ENCODE results near the gene LTF. TPM values are rescaled to one million over a fixed set of nuclear protein-coding genes. Genes with fewer than 3 reads are reported as not detected.

The LTF gene
- 0.39 TPM for polyA plus RNA-seq (2013, experiment 1 of 2)
- 0.36 TPM for polyA plus RNA-seq (2013, experiment 2 of 2)

GRCh38 chr3:46464326-46465195, at the start of gene LTF:
Gene LTF (minus strand): TSS chr3:46464905. CDS start chr3:46464867, 38 bp downstream.
- H3K23ac ChIP-seq (ENCODE audit: low read length), result no peak within 1 kb of the TSS
- no peak within 1 kb of the TSS for H2AK5ac ChIP-seq (ENCODE audit: low read length)
- no peak within 1 kb of the TSS for H2BK5ac ChIP-seq (ENCODE audit: low read length)
- no peak within 1 kb of the TSS for H3K4me3 ChIP-seq (ENCODE audit: low read length)
- WGBS (ENCODE audit: extremely low coverage, insufficient coverage, low lambda C conversion rate), result no CpG with 5 or more reads among the region's 44 CpGs
- H4K5ac ChIP-seq (ENCODE audit: low read length), result no peak within 1 kb of the TSS
- no peak within 1 kb of the TSS for H3K56ac ChIP-seq (ENCODE audit: low read length)
- no peak within 1 kb of the TSS for H3K18ac ChIP-seq (ENCODE audit: low read length)
- no peak within 1 kb of the TSS for H2BK15ac ChIP-seq (replicated peaks; ENCODE audit: low read depth)
- H3K4me2 ChIP-seq (ENCODE audit: low read length), result peak within 1 kb of the TSS; percentile 32
- no peak within 1 kb of the TSS for H3K27ac ChIP-seq (ENCODE audit: low read depth, low read length)
- H3K4ac ChIP-seq (ENCODE audit: low read depth, low read length), result no peak within 1 kb of the TSS
- no peaks in the 10 kb centered on the region for H3K79me2 ChIP-seq (ENCODE audit: control insufficient read depth, insufficient read depth, low read length)
- H3K27me3 ChIP-seq (ENCODE audit: insufficient read depth, low read length, poor library complexity), result no peaks in the 10 kb centered on the region
- H4K8ac ChIP-seq (ENCODE audit: low read depth, low read length), result no peak within 1 kb of the TSS
- no peaks in the 10 kb centered on the region for H3K36me3 ChIP-seq (ENCODE audit: control insufficient read depth, insufficient read depth, low read length)
- no peak within 1 kb of the TSS for H3K9ac ChIP-seq (ENCODE audit: low read length)
- no peak within 1 kb of the TSS for H2BK120ac ChIP-seq (ENCODE audit: low read depth, low read length)
- H3K79me1 ChIP-seq (ENCODE audit: low read length), result no peaks in the 10 kb centered on the region
- no peak for DNase-seq
- H3K4me1 ChIP-seq (ENCODE audit: control insufficient read depth, low read depth, low read length), result no peaks in the 10 kb centered on the region

- no peak overlapping the region for H3K27ac ChIP-seq (ENCODE audit: low read depth, low read length)
- H3K27me3 ChIP-seq (ENCODE audit: insufficient read depth, low read length, poor library complexity), result no peaks in the 10 kb centered on the region
- H2BK5ac ChIP-seq (ENCODE audit: low read length), result no peak overlapping the region
- H3K4me3 ChIP-seq (ENCODE audit: low read length), result no peak overlapping the region
- H3K9ac ChIP-seq (ENCODE audit: low read length), result no peak overlapping the region
- no peak overlapping the region for H3K56ac ChIP-seq (ENCODE audit: low read length)
- H2AK5ac ChIP-seq (ENCODE audit: low read length), result no peak overlapping the region
- no peaks in the 10 kb centered on the region for H3K36me3 ChIP-seq (ENCODE audit: control insufficient read depth, insufficient read depth, low read length)
- WGBS (ENCODE audit: extremely low coverage, insufficient coverage, low lambda C conversion rate), result no CpG with 5 or more reads among the region's 2 CpGs
- no peak overlapping the region for H3K18ac ChIP-seq (ENCODE audit: low read length)
- H3K79me2 ChIP-seq (ENCODE audit: control insufficient read depth, insufficient read depth, low read length), result no peaks in the 10 kb centered on the region
- no peak overlapping the region for H4K8ac ChIP-seq (ENCODE audit: low read depth, low read length)
- H4K5ac ChIP-seq (ENCODE audit: low read length), result no peak overlapping the region
- no peak overlapping the region for H3K4ac ChIP-seq (ENCODE audit: low read depth, low read length)
- H2BK15ac ChIP-seq (replicated peaks; ENCODE audit: low read depth), result no peak overlapping the region
- H3K4me2 ChIP-seq (ENCODE audit: low read length), result no peak overlapping the region
- no peaks in the 10 kb centered on the region for H3K79me1 ChIP-seq (ENCODE audit: low read length)
- DNase-seq, result no peak
- H3K4me1 ChIP-seq (ENCODE audit: control insufficient read depth, low read depth, low read length), result peaks cover 3% of the 10 kb centered on the region
- no peak overlapping the region for H3K23ac ChIP-seq (ENCODE audit: low read length)
- H2BK120ac ChIP-seq (ENCODE audit: low read depth, low read length), result no peak overlapping the region
Measured at GRCh38 chr3:46512191-46512749, 47.6 kb upstream of the LTF start.

- no peak overlapping the region for H2AK5ac ChIP-seq (ENCODE audit: low read length)
- H3K27ac ChIP-seq (ENCODE audit: low read depth, low read length), result no peak overlapping the region
- no peak overlapping the region for H3K23ac ChIP-seq (ENCODE audit: low read length)
- no peak overlapping the region for H3K18ac ChIP-seq (ENCODE audit: low read length)
- H3K79me1 ChIP-seq (ENCODE audit: low read length), result no peaks in the 10 kb centered on the region
- H4K5ac ChIP-seq (ENCODE audit: low read length), result no peak overlapping the region
- H3K79me2 ChIP-seq (ENCODE audit: control insufficient read depth, insufficient read depth, low read length), result no peaks in the 10 kb centered on the region
- H3K4me2 ChIP-seq (ENCODE audit: low read length), result no peak overlapping the region
- no peak overlapping the region for H3K4ac ChIP-seq (ENCODE audit: low read depth, low read length)
- H3K4me1 ChIP-seq (ENCODE audit: control insufficient read depth, low read depth, low read length), result peaks cover 7% of the 10 kb centered on the region
- DNase-seq, result no peak
- no peak overlapping the region for H2BK15ac ChIP-seq (replicated peaks; ENCODE audit: low read depth)
- no peak overlapping the region for H2BK120ac ChIP-seq (ENCODE audit: low read depth, low read length)
- H3K4me3 ChIP-seq (ENCODE audit: low read length), result no peak overlapping the region
- H3K36me3 ChIP-seq (ENCODE audit: control insufficient read depth, insufficient read depth, low read length), result no peaks in the 10 kb centered on the region
- H3K56ac ChIP-seq (ENCODE audit: low read length), result no peak overlapping the region
- no peak overlapping the region for H3K9ac ChIP-seq (ENCODE audit: low read length)
- no peak overlapping the region for H2BK5ac ChIP-seq (ENCODE audit: low read length)
- no peak overlapping the region for H4K8ac ChIP-seq (ENCODE audit: low read depth, low read length)
- H3K27me3 ChIP-seq (ENCODE audit: insufficient read depth, low read length, poor library complexity), result no peaks in the 10 kb centered on the region
- WGBS (ENCODE audit: extremely low coverage, insufficient coverage, low lambda C conversion rate), result no CpG with 5 or more reads among the region's 4 CpGs
Measured at GRCh38 chr3:46509661-46510187, 45.0 kb upstream of the LTF start.

GRCh38 chr3:46508850-46509591, 44.3 kb upstream of the LTF start:
- H2BK15ac ChIP-seq (replicated peaks; ENCODE audit: low read depth), result no peak overlapping the region
- H3K36me3 ChIP-seq (ENCODE audit: control insufficient read depth, insufficient read depth, low read length), result no peaks in the 10 kb centered on the region
- H3K18ac ChIP-seq (ENCODE audit: low read length), result no peak overlapping the region
- no peak overlapping the region for H4K5ac ChIP-seq (ENCODE audit: low read length)
- no peak overlapping the region for H4K8ac ChIP-seq (ENCODE audit: low read depth, low read length)
- no peak overlapping the region for H3K4ac ChIP-seq (ENCODE audit: low read depth, low read length)
- peaks cover 7% of the 10 kb centered on the region for H3K4me1 ChIP-seq (ENCODE audit: control insufficient read depth, low read depth, low read length)
- H2BK5ac ChIP-seq (ENCODE audit: low read length), result no peak overlapping the region
- H3K56ac ChIP-seq (ENCODE audit: low read length), result no peak overlapping the region
- H3K23ac ChIP-seq (ENCODE audit: low read length), result no peak overlapping the region
- no peaks in the 10 kb centered on the region for H3K27me3 ChIP-seq (ENCODE audit: insufficient read depth, low read length, poor library complexity)
- no peaks in the 10 kb centered on the region for H3K79me2 ChIP-seq (ENCODE audit: control insufficient read depth, insufficient read depth, low read length)
- no peaks in the 10 kb centered on the region for H3K79me1 ChIP-seq (ENCODE audit: low read length)
- WGBS (ENCODE audit: extremely low coverage, insufficient coverage, low lambda C conversion rate), result no CpG with 5 or more reads among the region's 4 CpGs
- H2BK120ac ChIP-seq (ENCODE audit: low read depth, low read length), result no peak overlapping the region
- no peak overlapping the region for H3K27ac ChIP-seq (ENCODE audit: low read depth, low read length)
- H3K9ac ChIP-seq (ENCODE audit: low read length), result no peak overlapping the region
- H3K4me2 ChIP-seq (ENCODE audit: low read length), result no peak overlapping the region
- H2AK5ac ChIP-seq (ENCODE audit: low read length), result no peak overlapping the region
- no peak overlapping the region for H3K4me3 ChIP-seq (ENCODE audit: low read length)
- no peak for DNase-seq

GRCh38 chr3:46506526-46506925, 41.8 kb upstream of the LTF start:
- Histone ChIP-seq H3K18ac (ENCODE audit: low read length) (no peak overlapping the region), H3K9ac (ENCODE audit: low read length) (no peak overlapping the region), H2AK5ac (ENCODE audit: low read length) (no peak overlapping the region), H3K23ac (ENCODE audit: low read length) (no peak overlapping the region), H3K79me1 (ENCODE audit: low read length) (no peaks in the 10 kb centered on the region), H3K4me2 (ENCODE audit: low read length) (no peak overlapping the region), H2BK15ac (replicated peaks; ENCODE audit: low read depth) (no peak overlapping the region), H3K56ac (ENCODE audit: low read length) (no peak overlapping the region), H3K4me1 (ENCODE audit: control insufficient read depth, low read depth, low read length) (peaks cover 7% of the 10 kb centered on the region), H3K36me3 (ENCODE audit: control insufficient read depth, insufficient read depth, low read length) (no peaks in the 10 kb centered on the region), H4K5ac (ENCODE audit: low read length) (no peak overlapping the region), H4K8ac (ENCODE audit: low read depth, low read length) (no peak overlapping the region), H2BK120ac (ENCODE audit: low read depth, low read length) (no peak overlapping the region), H3K79me2 (ENCODE audit: control insufficient read depth, insufficient read depth, low read length) (no peaks in the 10 kb centered on the region), H3K4ac (ENCODE audit: low read depth, low read length) (no peak overlapping the region), H3K27me3 (ENCODE audit: insufficient read depth, low read length, poor library complexity) (no peaks in the 10 kb centered on the region), H3K4me3 (ENCODE audit: low read length) (no peak overlapping the region), H2BK5ac (ENCODE audit: low read length) (no peak overlapping the region), H3K27ac (ENCODE audit: low read depth, low read length) (no peak overlapping the region)
- WGBS (ENCODE audit: extremely low coverage, insufficient coverage, low lambda C conversion rate), result no CpG with 5 or more reads among the region's 3 CpGs
- no peak for DNase-seq

Data from mesendoderm (in vitro differentiated cells).